ENCODE results near the gene PPP2R5A. TPM values are rescaled to one million over a fixed set of nuclear protein-coding genes. Genes with fewer than 3 reads are reported as not detected.
"Not testable (repeated sequence)": the region's sequence is repeated elsewhere in the genome, so short reads cannot be mapped to it uniquely, and the experiment has no call there.

PPP2R5A gene
- total and polyA plus RNA-seq, 3 donors from 2014 or later, result 19.9 to 37.8 (median 26.9) TPM

GRCh38 chr1:212311836-212312497, 26.8 kb downstream of the PPP2R5A start:
- H3K4me1 ChIP-seq, result no peaks in the 10 kb centered on the region
- no peak overlapping the region for H3K27ac ChIP-seq
- H3K36me3 ChIP-seq (ENCODE audit: low read depth, missing control alignments), result no peaks in the 10 kb centered on the region
- intact Hi-C loops (cut with DNase I; ENCODE audit: low total_unique reads), result no loop called here
- 95% methylated on average over 2 of the region's 2 CpGs for WGBS, 2 donors
- DNase-seq, result no peak
- TF ChIP-seq POLR2A (IDR thresholded peaks at IDR 0.05) (no peak), CTCF (IDR thresholded peaks at IDR 0.05) (no peak)
- H3K4me3 ChIP-seq, result no peak overlapping the region
- H3K9me3 ChIP-seq, result no peaks in the 10 kb centered on the region
- H3K27me3 ChIP-seq, result no peaks in the 10 kb centered on the region

GRCh38 chr1:212313616-212314015, 28.4 kb downstream of the PPP2R5A start:
- 78 to 82% methylated on average over 2 of the region's 2 CpGs for WGBS, 2 donors
- no peak for DNase-seq
- Histone ChIP-seq H3K27me3 (no peaks in the 10 kb centered on the region), H3K9me3 (no peaks in the 10 kb centered on the region), H3K4me3 (no peak overlapping the region), H3K36me3 (ENCODE audit: low read depth, missing control alignments) (no peaks in the 10 kb centered on the region), H3K4me1 (no peaks in the 10 kb centered on the region), H3K27ac (no peak overlapping the region)
- intact Hi-C loops (cut with DNase I; ENCODE audit: low total_unique reads), result no loop called here
- TF ChIP-seq POLR2A (IDR thresholded peaks at IDR 0.05) (no peak), CTCF (IDR thresholded peaks at IDR 0.05) (no peak)

GRCh38 chr1:212315184-212315583, 30.0 kb downstream of the PPP2R5A start:
- Histone ChIP-seq H3K27ac (no peak overlapping the region), H3K36me3 (ENCODE audit: low read depth, missing control alignments) (no peaks in the 10 kb centered on the region), H3K4me1 (no peaks in the 10 kb centered on the region), H3K4me3 (no peak overlapping the region), H3K27me3 (no peaks in the 10 kb centered on the region), H3K9me3 (no peaks in the 10 kb centered on the region)
- intact Hi-C loops (cut with DNase I; ENCODE audit: low total_unique reads), result no loop called here
- no peak for TF ChIP-seq CTCF (IDR thresholded peaks at IDR 0.05)
- TF ChIP-seq POLR2A (IDR thresholded peaks at IDR 0.05), result no peak
- WGBS, 2 donors, result 95 to 99% methylated on average over 2 of the region's 2 CpGs
- no peak for DNase-seq

GRCh38 chr1:212315907-212316306, 30.7 kb downstream of the PPP2R5A start:
- Histone ChIP-seq H3K36me3 (ENCODE audit: low read depth, missing control alignments) (no peaks in the 10 kb centered on the region), H3K27ac (no peak overlapping the region), H3K4me3 (no peak overlapping the region), H3K4me1 (no peaks in the 10 kb centered on the region), H3K9me3 (no peaks in the 10 kb centered on the region), H3K27me3 (no peaks in the 10 kb centered on the region)
- intact Hi-C loops (cut with DNase I; ENCODE audit: low total_unique reads), result no loop called here
- DNase-seq, result no peak
- TF ChIP-seq POLR2A (IDR thresholded peaks at IDR 0.05), result no peak

GRCh38 chr1:212317916-212318315, 32.7 kb downstream of the PPP2R5A start:
- TF ChIP-seq CTCF (IDR thresholded peaks at IDR 0.05), result no peak
- TF ChIP-seq POLR2A (IDR thresholded peaks at IDR 0.05), result no peak
- intact Hi-C loops (cut with DNase I; ENCODE audit: low total_unique reads), result no loop called here
- 79 to 91% methylated on average over 2 of the region's 2 CpGs for WGBS, 2 donors
- Histone ChIP-seq H3K27ac (no peak overlapping the region), H3K9me3 (no peaks in the 10 kb centered on the region), H3K4me3 (no peak overlapping the region), H3K27me3 (no peaks in the 10 kb centered on the region), H3K4me1 (no peaks in the 10 kb centered on the region), H3K36me3 (ENCODE audit: low read depth, missing control alignments) (no peaks in the 10 kb centered on the region)
- no peak for DNase-seq

- intact Hi-C loops (cut with DNase I; ENCODE audit: low total_unique reads), result not testable (repeated sequence)
- no CpG with 5 or more reads among the region's 34 CpGs for WGBS, 2 donors
These were observed 35.8 kb downstream of the PPP2R5A start for GRCh38 chr1:212321031-212321430.

More at GRCh38 chr1:212321031-212321430, 35.8 kb downstream of the PPP2R5A start:
- not testable (repeated sequence) for H3K36me3 ChIP-seq (ENCODE audit: low read depth, missing control alignments); H3K4me1 ChIP-seq; H3K27me3 ChIP-seq; DNase-seq; H3K27ac ChIP-seq; H3K4me3 ChIP-seq; H3K9me3 ChIP-seq
